GM20000 (cell line): Measurements from ENCODE around the gene P4HB.

Experiments
- DNase-seq: peaks from one replicate; pipeline ENCODE4 v3.0.0; 2012; ENCODE audit warnings: low spot score
- CTCF ChIP-seq: IDR thresholded peaks from 2 replicates; pipeline ENCODE4 v1.5.1; 2012; ENCODE audit warnings: mild to moderate bottlenecking, control low read depth; ENCODE audit errors: extremely low read depth, missing control alignments

Gene P4HB

DNA sequence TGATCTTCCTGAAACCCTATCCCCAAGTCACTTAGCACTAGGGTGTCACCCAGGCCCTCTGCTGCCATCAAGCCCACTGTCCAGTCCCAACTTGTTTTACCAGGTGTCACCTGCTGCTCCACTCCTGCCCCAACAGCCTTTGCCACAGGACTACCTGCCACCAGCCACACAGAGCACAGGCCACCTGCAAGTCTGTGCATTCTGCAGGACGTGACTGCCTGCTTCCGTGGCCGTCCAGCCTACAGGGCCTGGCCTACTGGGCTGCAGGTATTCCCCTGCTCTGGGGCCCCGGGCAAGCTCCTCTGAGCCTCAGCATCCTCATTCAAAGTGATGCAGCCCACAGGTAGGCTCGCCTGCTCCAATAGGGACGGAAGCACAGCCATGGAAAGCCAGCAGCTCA lies 30.5 kb downstream of the P4HB start:
- TF ChIP-seq CTCF = no peak
- no peak for DNase-seq

GRCh38 chr17:81828656-81829055 lies 31.7 kb downstream of the P4HB start:
- no peak for DNase-seq
- no peak for TF ChIP-seq CTCF

- no peak for DNase-seq
- no peak for TF ChIP-seq CTCF
These were observed 34.4 kb downstream of the P4HB start for GRCh38 chr17:81825841-81826466.

DNA sequence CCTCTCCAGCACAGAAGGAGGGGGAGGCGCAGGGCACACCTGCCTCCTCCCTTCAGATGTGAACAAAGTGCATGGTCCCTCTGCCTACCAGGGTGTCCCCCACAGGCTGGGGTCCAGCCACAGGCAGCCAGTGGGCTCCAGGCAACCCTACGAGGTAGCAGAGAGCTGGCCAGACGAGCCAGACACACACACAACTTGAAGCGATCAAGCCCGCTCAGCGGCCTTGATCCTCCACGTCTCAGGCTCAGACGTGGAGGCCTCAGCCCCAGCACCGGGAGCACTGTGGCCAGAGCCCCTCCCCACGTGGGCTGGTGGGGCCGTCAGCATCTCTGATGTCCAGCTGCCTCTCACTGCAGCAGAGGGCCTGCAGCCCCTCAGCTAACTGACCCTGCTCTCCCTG lies 35.7 kb downstream of the P4HB start:
- no peak for TF ChIP-seq CTCF
- no peak for DNase-seq

DNA sequence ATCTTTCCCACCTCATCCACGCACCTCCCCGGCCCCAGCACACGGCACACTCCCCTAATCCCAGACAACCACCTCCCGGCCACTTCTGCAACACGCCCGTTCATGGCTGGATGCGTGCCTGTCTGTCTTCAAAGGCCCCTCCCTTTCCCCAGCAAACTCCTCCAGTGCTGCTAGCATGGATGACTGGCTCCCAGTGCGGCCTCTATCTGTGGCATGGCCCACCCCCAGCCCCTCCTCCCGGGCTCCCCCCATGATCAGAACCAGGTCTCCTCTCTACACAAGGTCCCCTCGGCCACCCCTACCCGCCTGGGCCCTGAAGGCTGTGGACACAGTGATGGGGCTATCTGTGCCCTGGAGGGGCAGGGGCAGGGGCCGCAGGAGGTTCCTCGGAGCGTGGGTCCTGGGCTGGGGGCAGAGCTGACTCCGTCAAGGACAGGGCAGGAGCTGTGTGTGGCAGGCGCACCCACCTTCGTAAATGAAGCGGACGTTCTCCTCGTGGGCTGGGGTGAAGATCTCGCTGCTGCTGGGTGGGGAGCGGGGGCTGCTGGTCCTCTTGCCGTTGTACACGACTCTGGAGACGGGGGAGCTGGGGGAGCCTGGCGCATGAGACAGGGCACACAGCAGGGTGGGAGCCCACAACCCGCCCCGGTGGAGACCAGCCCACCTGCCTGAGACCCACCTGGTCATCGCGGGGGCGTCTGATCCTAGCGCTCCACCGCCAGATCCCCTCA lies 36.4 kb downstream of the P4HB start:
- TF ChIP-seq CTCF = no peak
- DNase-seq = no peak

GRCh38 chr17:81822996-81823819 lies 37.1 kb downstream of the P4HB start:
- TF ChIP-seq CTCF = no peak
- no peak for DNase-seq

DNA sequence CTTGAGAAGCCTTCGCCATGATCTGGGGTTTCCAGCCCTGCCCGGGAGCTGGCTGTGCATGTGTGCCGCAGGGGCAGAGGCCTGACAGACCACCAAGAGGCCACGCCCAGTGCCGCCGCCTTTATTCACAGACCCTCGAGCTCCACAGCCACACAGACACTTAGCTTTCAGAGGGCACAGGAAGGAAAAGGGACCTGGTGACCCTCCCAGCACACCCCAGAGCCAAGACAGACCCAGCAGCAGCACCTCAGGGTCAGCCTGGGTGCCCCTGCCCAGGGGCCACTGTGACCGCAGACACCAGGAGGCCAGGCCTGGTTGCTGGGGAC lies 38.1 kb downstream of the P4HB start:
- no peak for DNase-seq
- TF ChIP-seq CTCF = no peak
